Hepatocyte (in vitro differentiated cells): ENCODE results near the gene TRAF3. TPM values are rescaled to one million over a fixed set of nuclear protein-coding genes. Genes with fewer than 3 reads are reported as not detected.

Experiments used
- DNase-seq: peaks from one replicate; pipeline ENCODE4 v3.0.0-alpha.2; 2016; ENCODE audit warnings: low spot score
- H2AFZ ChIP-seq: fragments of 200-600 bp; sonication (generic); 2 replicates; pipeline ENCODE4 v1.6.0; 2016; ENCODE audit warnings: antibody characterized with exemption, mild to moderate bottlenecking
- H3K27ac ChIP-seq: fragments of 200-600 bp; sonication (generic); 2 replicates; pipeline ENCODE4 v1.5.1; 2016; ENCODE audit warnings: mild to moderate bottlenecking
- H3K27me3 ChIP-seq: fragments of 200-600 bp; sonication (generic); 2 replicates; pipeline ENCODE4 v1.6.1; 2016
- H3K36me3 ChIP-seq: fragments of 200-600 bp; sonication (generic); replicated peaks from 2 replicates; pipeline ENCODE4 v1.5.1; 2016; ENCODE audit warnings: low read depth; ENCODE audit not compliant: insufficient read depth
- H3K4me1 ChIP-seq: fragments of 200-600 bp; sonication (generic); 2 replicates; pipeline ENCODE4 v1.5.1; 2016; ENCODE audit warnings: mild to moderate bottlenecking, moderate library complexity; ENCODE audit not compliant: insufficient read depth
- H3K4me2 ChIP-seq: fragments of 200-600 bp; sonication (generic); 2 replicates; pipeline ENCODE4 v1.6.0; 2016
- H3K4me3 ChIP-seq: fragments of 200-600 bp; sonication (generic); 2 replicates; pipeline ENCODE4 v1.5.1; 2016; ENCODE audit warnings: mild to moderate bottlenecking
- H3K79me2 ChIP-seq: fragments of 200-600 bp; sonication (generic); 2 replicates; pipeline ENCODE4 v1.6.0; 2017; ENCODE audit warnings: mild to moderate bottlenecking
- H3K9me2 ChIP-seq: fragments of 200-600 bp; sonication (generic); replicated peaks from 2 replicates; pipeline ENCODE4 v1.6.0; 2017; ENCODE audit warnings: mild to moderate bottlenecking; ENCODE audit not compliant: insufficient read depth
- H3K9me3 ChIP-seq: fragments of 200-600 bp; sonication (generic); 2 replicates; pipeline ENCODE4 v1.5.1; 2016; ENCODE audit warnings: low read depth, mild to moderate bottlenecking
- H4K20me1 ChIP-seq: fragments of 200-600 bp; sonication (generic); 2 replicates; pipeline ENCODE4 v1.6.0; 2016; ENCODE audit warnings: mild to moderate bottlenecking; ENCODE audit not compliant: insufficient read depth, poor library complexity, severe bottlenecking
- EZH2 ChIP-seq: fragments of 200-600 bp; sonication (generic); IDR thresholded peaks from 2 replicates; pipeline ENCODE4 v1.6.1; 2016; ENCODE audit warnings: antibody characterized with exemption, mild to moderate bottlenecking, borderline replicate concordance
- EZH2phosphoT487 ChIP-seq: fragments of 200-600 bp; sonication (generic); IDR thresholded peaks from one replicate; pipeline ENCODE4 v1.6.1; 2018; ENCODE audit warnings: antibody characterized with exemption, mild to moderate bottlenecking, low read depth, moderate library complexity; ENCODE audit not compliant: unreplicated experiment, severe bottlenecking
- WGBS: methylation state at CpG from one replicate; pipeline ENCODE4 v1.1.6; 2016; ENCODE audit warnings: low lambda C conversion rate; ENCODE audit errors: missing lambda C conversion rate; 5-methylcytosine and 5-hydroxymethylcytosine counted together
- polyA plus RNA-seq: library from polyadenylated mRNA; unstranded; fragments of >200 nt; fragmentation: Nextera tagmentation; extraction: Ambion mirVana; gene quantifications from 2 replicates; pipeline ENCODE4 v1.2.1, GENCODE V29; 2016
- total RNA-seq: library from RNA; depleted of rRNA; stranded (reverse); fragments of >200 nt; gene quantifications from 2 replicates; pipeline ENCODE4 v1.2.3, GENCODE V29; 2014
- TF ChIP-seq, protein P1 (sequence below): fragments of 200-600 bp; sonication (generic); IDR thresholded peaks from 2 replicates; pipeline ENCODE4 v1.5.1; 2016; ENCODE audit warnings: antibody characterized with exemption, mild to moderate bottlenecking; ENCODE audit not compliant: poor library complexity

Gene TRAF3
- total and polyA plus RNA-seq, 2 experiments from 2014 or later = 8.0 to 15.8 TPM

DNA sequence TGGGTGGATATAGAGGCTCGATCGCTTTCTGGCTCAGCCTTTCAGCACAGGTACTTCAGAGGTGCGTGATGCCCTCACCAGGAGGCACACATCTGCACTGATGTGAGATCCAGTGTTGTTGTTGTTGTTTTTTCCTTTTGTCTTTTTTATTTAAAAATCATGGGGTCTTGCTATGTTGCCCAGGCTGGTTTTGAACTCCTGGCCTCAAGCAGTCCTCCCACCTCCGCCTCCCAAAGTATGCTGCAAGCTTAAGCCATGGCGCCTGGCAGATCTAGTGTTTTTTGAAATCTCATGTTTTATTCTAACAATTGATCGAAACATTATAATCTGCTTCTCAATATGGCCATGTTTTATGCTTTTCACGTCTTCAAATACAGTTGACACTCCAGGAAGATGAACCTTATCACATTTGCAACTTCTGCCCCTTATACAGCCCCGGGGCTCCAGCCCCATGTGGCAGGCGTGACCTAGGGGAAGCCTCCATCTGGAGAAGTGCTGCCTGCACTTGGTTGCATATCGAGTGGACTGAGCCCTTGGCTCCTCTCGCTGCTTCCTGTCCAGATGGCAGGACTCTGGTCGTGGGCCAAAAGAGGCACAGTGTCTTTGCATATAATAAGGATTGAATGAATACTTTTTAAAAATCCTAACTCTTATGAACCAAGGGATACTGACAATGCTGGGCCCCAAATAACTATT, 71.7 kb downstream of the TRAF3 start:
- no peaks in the 10 kb centered on the region for H3K9me3 ChIP-seq
- H3K4me2 ChIP-seq = peak overlapping the region; percentile 67
- peaks cover 7% of the 10 kb centered on the region for H3K79me2 ChIP-seq
- no peaks in the 10 kb centered on the region for H3K9me2 ChIP-seq
- H3K27me3 ChIP-seq = no peaks in the 10 kb centered on the region
- H3K4me3 ChIP-seq = no peak overlapping the region
- DNase-seq = no peak
- 77% methylated on average over 12 of the region's 12 CpGs for WGBS
- H4K20me1 ChIP-seq = no peaks in the 10 kb centered on the region
- no peak for TF ChIP-seq EZH2
- TF ChIP-seq, protein P1, sequence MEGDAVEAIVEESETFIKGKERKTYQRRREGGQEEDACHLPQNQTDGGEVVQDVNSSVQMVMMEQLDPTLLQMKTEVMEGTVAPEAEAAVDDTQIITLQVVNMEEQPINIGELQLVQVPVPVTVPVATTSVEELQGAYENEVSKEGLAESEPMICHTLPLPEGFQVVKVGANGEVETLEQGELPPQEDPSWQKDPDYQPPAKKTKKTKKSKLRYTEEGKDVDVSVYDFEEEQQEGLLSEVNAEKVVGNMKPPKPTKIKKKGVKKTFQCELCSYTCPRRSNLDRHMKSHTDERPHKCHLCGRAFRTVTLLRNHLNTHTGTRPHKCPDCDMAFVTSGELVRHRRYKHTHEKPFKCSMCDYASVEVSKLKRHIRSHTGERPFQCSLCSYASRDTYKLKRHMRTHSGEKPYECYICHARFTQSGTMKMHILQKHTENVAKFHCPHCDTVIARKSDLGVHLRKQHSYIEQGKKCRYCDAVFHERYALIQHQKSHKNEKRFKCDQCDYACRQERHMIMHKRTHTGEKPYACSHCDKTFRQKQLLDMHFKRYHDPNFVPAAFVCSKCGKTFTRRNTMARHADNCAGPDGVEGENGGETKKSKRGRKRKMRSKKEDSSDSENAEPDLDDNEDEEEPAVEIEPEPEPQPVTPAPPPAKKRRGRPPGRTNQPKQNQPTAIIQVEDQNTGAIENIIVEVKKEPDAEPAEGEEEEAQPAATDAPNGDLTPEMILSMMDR = no peak
- no peak for TF ChIP-seq EZH2phosphoT487
- H3K27ac ChIP-seq = peak overlapping the region; percentile 73
- H2AFZ ChIP-seq = no peak overlapping the region
- no peaks in the 10 kb centered on the region for H3K36me3 ChIP-seq
- peaks cover 8% of the 10 kb centered on the region for H3K4me1 ChIP-seq

DNA sequence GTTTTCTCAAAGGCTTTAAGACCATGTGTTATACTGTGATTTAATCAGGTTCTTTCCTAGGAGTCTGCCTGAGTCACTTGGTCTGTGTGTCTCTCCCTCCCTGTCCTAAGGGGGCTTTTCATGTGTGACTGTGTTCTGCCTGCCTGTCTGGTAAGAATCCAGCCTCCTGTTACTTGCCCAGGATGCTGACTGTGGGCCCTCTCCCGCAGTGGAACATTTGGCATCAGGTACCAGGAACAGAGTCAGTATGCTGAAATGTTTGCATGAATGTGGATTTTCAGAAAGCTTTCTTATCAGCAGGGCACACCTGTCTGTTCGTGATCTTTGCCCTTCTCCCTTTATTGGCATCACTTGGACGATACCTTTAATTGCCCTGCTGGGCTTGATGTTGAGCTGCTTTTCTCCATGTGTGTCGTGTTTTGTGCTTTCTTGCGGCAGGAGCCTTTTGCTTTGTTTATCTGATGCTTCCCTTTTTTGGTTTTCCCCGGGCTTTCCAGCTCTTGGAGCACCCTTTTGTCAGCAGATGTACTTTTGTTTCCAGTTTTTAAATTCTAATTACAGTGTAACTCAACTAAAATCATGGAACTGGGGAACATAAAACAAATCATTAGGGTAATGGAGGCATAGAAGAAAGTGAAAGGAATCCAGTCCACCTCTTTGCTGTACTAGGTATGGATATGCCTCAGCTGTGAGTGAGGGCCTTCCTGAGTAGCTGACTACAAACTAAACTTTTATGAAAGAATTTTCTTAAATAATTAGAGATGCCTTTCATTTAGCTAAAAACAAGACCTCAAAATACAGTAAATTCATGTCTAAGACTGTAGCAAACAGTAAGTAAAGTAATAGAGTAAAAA, 72.5 kb downstream of the TRAF3 start:
- no peaks in the 10 kb centered on the region for H3K27me3 ChIP-seq
- H3K4me2 ChIP-seq = peak overlapping the region; percentile 67
- no peak overlapping the region for H3K4me3 ChIP-seq
- peak overlapping the region; percentile 17 for H2AFZ ChIP-seq
- WGBS = 31% methylated on average over 6 of the region's 6 CpGs
- no peak for TF ChIP-seq EZH2
- peaks cover 8% of the 10 kb centered on the region for H3K4me1 ChIP-seq
- peak; percentile 31 for DNase-seq
- H3K36me3 ChIP-seq = no peaks in the 10 kb centered on the region
- peak overlapping the region; percentile 73 for H3K27ac ChIP-seq
- H3K9me3 ChIP-seq = no peaks in the 10 kb centered on the region
- H3K79me2 ChIP-seq = peaks cover 10% of the 10 kb centered on the region
- no peaks in the 10 kb centered on the region for H4K20me1 ChIP-seq
- no peaks in the 10 kb centered on the region for H3K9me2 ChIP-seq

DNA sequence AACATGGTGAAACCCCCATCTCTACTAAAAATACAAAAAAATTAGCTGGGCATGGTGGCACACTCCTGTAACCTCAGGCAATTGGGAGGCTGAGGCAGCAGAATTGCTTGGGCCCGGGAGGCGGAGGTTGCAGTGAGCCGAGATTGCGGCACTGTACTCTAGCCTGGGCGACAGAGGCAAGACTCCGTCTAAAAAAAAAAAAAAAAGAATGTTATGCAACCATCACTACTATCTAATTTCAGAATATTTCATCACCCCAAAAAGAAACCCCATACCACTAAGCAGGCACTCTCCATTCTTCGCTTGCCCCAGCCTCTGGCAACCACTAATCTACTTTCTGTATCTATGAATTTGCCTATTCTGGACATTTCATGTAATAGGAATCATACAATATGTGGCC, 76.4 kb downstream of the TRAF3 start:
- Histone ChIP-seq H3K27ac (no peak overlapping the region), H3K9me2 (no peaks in the 10 kb centered on the region), H3K4me3 (no peak overlapping the region), H4K20me1 (no peaks in the 10 kb centered on the region), H3K79me2 (peaks cover 10% of the 10 kb centered on the region), H3K4me1 (peaks cover 8% of the 10 kb centered on the region), H2AFZ (no peak overlapping the region), H3K36me3 (no peaks in the 10 kb centered on the region), H3K9me3 (no peaks in the 10 kb centered on the region), H3K4me2 (no peak overlapping the region), H3K27me3 (no peaks in the 10 kb centered on the region)
- TF ChIP-seq EZH2 (no peak), EZH2phosphoT487 (no peak)
- TF ChIP-seq, protein P1 = no peak
- no peak for DNase-seq
- 96% methylated on average over 7 of the region's 7 CpGs for WGBS
